ENCODE data around the gene RGL1.

Gene RGL1

GRCh38 chr1:183889095-183889494 is 84.2 kb downstream of the RGL1 start:
- no peak for DNase-seq (ENCODE audit: low spot score)

GRCh38 chr1:183891158-183891856 is 86.4 kb downstream of the RGL1 start:
- no peak for DNase-seq (ENCODE audit: low spot score)

GRCh38 chr1:183892351-183892793 is 87.5 kb downstream of the RGL1 start:
- no peak for DNase-seq (ENCODE audit: low spot score)

GRCh38 chr1:183893561-183894289 is 88.8 kb downstream of the RGL1 start:
- DNase-seq (ENCODE audit: low spot score) = no peak

- no peak for DNase-seq (ENCODE audit: low spot score)
Measured at GRCh38 chr1:183894290-183894565, 89.3 kb downstream of the RGL1 start.

GRCh38 chr1:183896466-183897048 is 91.6 kb downstream of the RGL1 start:
- DNase-seq (ENCODE audit: low spot score) = no peak

- no peak for DNase-seq (ENCODE audit: low spot score)
Measured at GRCh38 chr1:183898001-183898396, 93.1 kb downstream of the RGL1 start.

GRCh38 chr1:183898610-183899009 is 93.7 kb downstream of the RGL1 start:
- DNase-seq (ENCODE audit: low spot score) = no peak

- no peak for DNase-seq (ENCODE audit: low spot score)
Measured at GRCh38 chr1:183901748-183902330, 96.9 kb downstream of the RGL1 start.

GRCh38 chr1:183903101-183903500 is 98.2 kb downstream of the RGL1 start:
- no peak for DNase-seq (ENCODE audit: low spot score)

GRCh38 chr1:183905508-183906113 is 100.7 kb downstream of the RGL1 start:
- DNase-seq (ENCODE audit: low spot score) = no peak

- DNase-seq (ENCODE audit: low spot score) = no peak
Measured at GRCh38 chr1:183907070-183907469, 102.2 kb downstream of the RGL1 start.

- DNase-seq (ENCODE audit: low spot score) = no peak
Measured at GRCh38 chr1:183908079-183908478, 103.2 kb downstream of the RGL1 start.

- DNase-seq (ENCODE audit: low spot score) = no peak
Measured at GRCh38 chr1:183909672-183910071, 104.8 kb downstream of the RGL1 start.

GRCh38 chr1:183910845-183911244 is 105.9 kb downstream of the RGL1 start:
- no peak for DNase-seq (ENCODE audit: low spot score)

- DNase-seq (ENCODE audit: low spot score) = no peak
Measured at GRCh38 chr1:183911285-183911684, 106.4 kb downstream of the RGL1 start.

GRCh38 chr1:183912265-183912886 is 107.5 kb downstream of the RGL1 start:
- no peak for DNase-seq (ENCODE audit: low spot score)

- DNase-seq (ENCODE audit: low spot score) = no peak
Measured at GRCh38 chr1:183913567-183913993, 108.7 kb downstream of the RGL1 start.

GRCh38 chr1:183914276-183914675 is 109.4 kb downstream of the RGL1 start:
- no peak for DNase-seq (ENCODE audit: low spot score)

GRCh38 chr1:183914891-183915290 is 110.0 kb downstream of the RGL1 start:
- no peak for DNase-seq (ENCODE audit: low spot score)

GRCh38 chr1:183915625-183916510 is 110.9 kb downstream of the RGL1 start:
- DNase-seq (ENCODE audit: low spot score) = peak; percentile 90
